Testis (tissue), 3 donors: ENCODE results near the gene HACD1. TPM values are rescaled to one million over a fixed set of nuclear protein-coding genes. Genes with fewer than 3 reads are reported as not detected.

Source experiments
- DNase-seq: peaks from one replicate; pipeline ENCODE4 v3.0.0-alpha.2; 2019
- H3K27ac ChIP-seq, 2 donors: fragments of 200-600 bp; sonication (generic); one replicate each; pipeline ENCODE4 v1.5.1; 2019
- H3K27me3 ChIP-seq: fragments of 200-600 bp; sonication (generic); one replicate; pipeline ENCODE4 v1.5.1; 2019
- H3K36me3 ChIP-seq: fragments of 200-600 bp; sonication (generic); one replicate; pipeline ENCODE4 v1.5.1; 2017; ENCODE audit warnings: low read depth; ENCODE audit errors: missing control alignments
- H3K4me1 ChIP-seq: fragments of 200-600 bp; sonication (generic); one replicate; pipeline ENCODE4 v1.5.1; 2019
- H3K4me3 ChIP-seq, 2 donors: fragments of 200-600 bp; sonication (generic); one replicate each; pipeline ENCODE4 v1.5.1; 2017 to 2019
- H3K9me3 ChIP-seq: fragments of 200-600 bp; sonication (generic); one replicate; pipeline ENCODE4 v1.5.1; 2017
- CTCF ChIP-seq, 3 experiments: fragments of 450-650 bp in 2 of 3; fragments of 200-600 bp in 1 of 3; sonication (generic) in 1 of 3; IDR thresholded peaks; one replicate each; pipeline ENCODE4 v1.5.1; 2016 to 2019; ENCODE audit warnings: antibody characterized with exemption in 3 of 3, mild to moderate bottlenecking in 2 of 3, moderate library complexity in 1 of 3
- POLR2A ChIP-seq: fragments of 450-650 bp; IDR thresholded peaks from one replicate; pipeline ENCODE4 v1.6.1; 2017; ENCODE audit warnings: antibody characterized with exemption, mild to moderate bottlenecking, moderate library complexity
- WGBS, 2 donors: methylation state at CpG; one replicate each; pipeline ENCODE4 v1.1.5; 2018; 5-methylcytosine and 5-hydroxymethylcytosine counted together
- intact Hi-C: fragments of 100-400 bp; cut with DNase I; formaldehyde crosslinking; loops from one replicate; pipeline ENCODE4 v1.15.1; 2023; ENCODE audit warnings: low total_unique reads
- polyA plus RNA-seq: library from polyadenylated mRNA; stranded (reverse); fragments of 350-450 nt; fragmentation: Illumina TruSeq; extraction: RNeasy Lipid Tissue Mini Kit (QIAGEN cat#74804); gene quantifications from one replicate; pipeline ENCODE4 v1.2.3, GENCODE V29; 2014; ENCODE audit warnings: low read depth, low replicate concordance; ENCODE audit not compliant: insufficient read depth
- total RNA-seq, 2 donors: library from RNA; depleted of rRNA; stranded (reverse); fragments of >200 nt; gene quantifications; one replicate each; pipeline ENCODE4 v1.2.3, GENCODE V29; 2016

The HACD1 gene
- total and polyA plus RNA-seq, 3 donors from 2014 or later = 14.0 to 28.5 (median 16.2) TPM

GRCh38 chr10:17609523-17610079, 7.6 kb downstream of the HACD1 start:
- TF ChIP-seq POLR2A (no peak), CTCF (IDR thresholded peaks at IDR 0.05) (no peak)
- Histone ChIP-seq H3K4me1 (no peaks in the 10 kb centered on the region), H3K4me3 (no peak overlapping the region), H3K27me3 (no peaks in the 10 kb centered on the region), H3K27ac (no peak overlapping the region), H3K36me3 (no peaks in the 10 kb centered on the region), H3K9me3 (no peaks in the 10 kb centered on the region)
- DNase-seq = no peak
- 86 to 89% methylated on average over 13 of the region's 13 CpGs for WGBS, 2 donors
- intact Hi-C loops = loop anchor here (10.0 kb wide), 1 partner anchor 135 kb away; no protein-coding TSS in a partner anchor

DNA sequence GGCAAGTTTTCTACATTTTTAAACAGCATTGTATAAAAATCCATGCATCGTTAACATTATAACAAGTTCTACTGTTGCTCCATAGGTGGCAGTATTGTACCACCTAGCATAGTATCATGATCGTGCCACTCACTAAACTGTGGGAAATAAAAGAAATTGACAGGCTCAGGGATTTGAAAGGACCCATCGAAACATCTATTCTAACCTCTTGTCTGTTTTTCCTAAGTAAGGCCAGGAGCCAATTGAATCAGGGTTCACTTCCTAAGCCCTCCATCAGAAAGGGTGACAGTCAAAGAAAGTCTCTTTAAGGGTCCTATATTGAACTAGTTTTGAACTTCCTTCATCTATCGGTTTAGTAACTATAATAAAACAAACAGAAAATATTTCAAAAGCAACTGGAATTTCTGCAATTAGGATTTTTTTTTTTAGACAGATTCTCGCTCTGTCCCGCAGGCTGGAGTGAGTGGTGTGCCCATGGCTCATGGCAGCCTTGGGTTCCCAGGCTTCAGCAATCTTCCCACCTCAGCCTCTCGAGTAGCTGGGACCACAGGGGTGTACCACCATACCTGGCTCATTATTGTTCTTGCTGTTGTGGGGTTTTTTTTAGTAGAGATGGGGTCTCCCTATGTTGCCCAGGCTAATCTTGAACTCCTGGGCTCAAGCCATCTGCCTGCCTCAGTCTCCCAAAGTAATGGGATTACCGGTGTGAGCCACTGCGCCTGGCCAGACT, 9.4 kb downstream of the HACD1 start:
- 62% methylated on average over 9 of the region's 9 CpGs for WGBS, 2 donors
- Histone ChIP-seq H3K27me3 (no peaks in the 10 kb centered on the region), H3K27ac (no peak overlapping the region), H3K36me3 (no peaks in the 10 kb centered on the region), H3K9me3 (no peaks in the 10 kb centered on the region), H3K4me3 (no peak overlapping the region), H3K4me1 (no peaks in the 10 kb centered on the region)
- intact Hi-C loops = loop anchor here (10.0 kb wide), 1 partner anchor 137 kb away; no protein-coding TSS in a partner anchor
- no peak for DNase-seq
- TF ChIP-seq CTCF (IDR thresholded peaks at IDR 0.05) (peak; percentile 60 to 82 (median 73)), POLR2A (no peak)

GRCh38 chr10:17607060-17607459, 10.1 kb downstream of the HACD1 start:
- TF ChIP-seq CTCF (IDR thresholded peaks at IDR 0.05) = no peak
- TF ChIP-seq POLR2A = no peak
- intact Hi-C loops = loop anchor here (10.0 kb wide), 1 partner anchor 138 kb away; no protein-coding TSS in a partner anchor

GRCh38 chr10:17606547-17607040, 10.6 kb downstream of the HACD1 start:
- H3K4me3 ChIP-seq = no peak overlapping the region
- no peak overlapping the region for H3K27ac ChIP-seq
- intact Hi-C loops = loop anchor here (10.0 kb wide), 1 partner anchor 138 kb away; no protein-coding TSS in a partner anchor
- DNase-seq = no peak
- H3K4me1 ChIP-seq = no peaks in the 10 kb centered on the region
- H3K36me3 ChIP-seq = no peaks in the 10 kb centered on the region
- H3K9me3 ChIP-seq = no peaks in the 10 kb centered on the region
- 81 to 82% methylated on average over 3 of the region's 3 CpGs for WGBS, 2 donors
- H3K27me3 ChIP-seq = no peaks in the 10 kb centered on the region
- TF ChIP-seq CTCF (IDR thresholded peaks at IDR 0.05) (no peak), POLR2A (no peak)

More at GRCh38 chr10:17607060-17607459, 10.1 kb downstream of the HACD1 start:
- no peak overlapping the region for H3K4me3 ChIP-seq
- H3K9me3 ChIP-seq = no peaks in the 10 kb centered on the region
- no peaks in the 10 kb centered on the region for H3K27me3 ChIP-seq
- H3K4me1 ChIP-seq = no peaks in the 10 kb centered on the region
- no peak for DNase-seq
- no peak overlapping the region for H3K27ac ChIP-seq
- 52 to 63% methylated on average over 2 of the region's 2 CpGs for WGBS, 2 donors
- H3K36me3 ChIP-seq = no peaks in the 10 kb centered on the region
